ENCODE data around the gene PSEN2. TPM values are rescaled to one million over a fixed set of nuclear protein-coding genes. Genes with fewer than 3 reads are reported as not detected.

PSEN2 gene
- total and polyA plus RNA-seq, 2 donors (not counting 1 experiment from before 2014, with no cell fraction given) = 15.8 to 26.0 TPM

DNA sequence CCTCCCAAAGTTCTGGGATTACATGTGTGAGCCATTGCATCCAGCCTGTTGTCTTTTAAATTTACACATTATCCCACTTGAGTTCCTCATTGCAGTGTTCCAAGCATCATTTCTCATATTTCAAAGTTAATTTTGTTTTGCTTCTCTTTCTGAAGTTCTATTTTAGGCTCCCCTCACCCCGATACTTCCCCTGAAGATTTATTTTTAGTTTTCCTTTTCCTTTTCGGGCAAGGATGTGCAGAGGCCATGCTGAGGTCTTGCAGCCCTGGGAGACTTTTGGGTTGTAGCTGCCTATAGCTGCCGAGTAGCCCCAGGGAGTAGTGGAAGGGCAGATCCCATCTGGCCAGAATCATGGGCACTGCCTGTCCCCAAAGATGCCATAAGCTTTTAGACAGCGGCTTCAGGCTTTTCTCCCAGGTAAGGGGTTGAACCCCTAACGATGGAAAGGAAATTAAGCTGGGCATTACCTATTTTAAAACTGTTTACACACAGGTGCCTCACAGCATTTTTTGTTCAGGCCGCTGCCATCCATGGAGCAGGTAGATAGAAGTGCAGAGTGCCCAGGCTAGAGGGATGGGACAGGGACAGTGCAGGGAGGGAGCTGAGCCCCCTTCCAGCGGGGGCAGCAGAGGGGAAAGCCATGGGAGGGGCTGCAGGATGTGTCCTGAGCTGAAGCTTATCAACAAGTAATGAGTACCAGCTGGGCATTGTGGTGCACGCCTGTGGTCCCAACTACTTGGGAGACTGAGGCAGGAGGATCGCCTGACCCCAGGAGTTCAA lies 15.9 kb downstream of the PSEN2 start:
- peak overlapping the region; percentile 45 for H3K4me3 Mint-ChIP-seq
- 63% methylated on average over 5 of the region's 9 CpGs for WGBS (ENCODE audit: insufficient coverage)
- H3K9me3 Mint-ChIP-seq (ENCODE audit: insufficient read depth) = no peaks in the 10 kb centered on the region
- H3K27ac ChIP-seq (ENCODE audit: low read length in 2 of 2) = no peak overlapping the region
- DNase-seq (no peak), ATAC-seq (ENCODE audit: low read depth) (no peak)
- CTCF ChIA-PET = no interaction called here
- no peaks in the 10 kb centered on the region for H4K20me1 ChIP-seq (ENCODE audit: control insufficient read depth, insufficient read depth, low read length, poor library complexity, severe bottlenecking)
- H3K36me3 ChIP-seq (replicated peaks in 1 of 2; ENCODE audit: control extremely low read depth in 1 of 2, control insufficient read depth in 1 of 2, extremely low read depth in 1 of 2, insufficient read depth in 2 of 2, low read length in 1 of 2) = no peaks in the 10 kb centered on the region
- H3K9me3 ChIP-seq (ENCODE audit: control extremely low read depth in 1 of 3, control insufficient read depth in 2 of 3, insufficient read depth in 1 of 3, low read length in 2 of 3) = no peaks in the 10 kb centered on the region
- H2AFZ ChIP-seq (ENCODE audit: insufficient read depth, low read depth, low read length, poor library complexity, severe bottlenecking) = no peak overlapping the region
- H3K79me2 ChIP-seq (ENCODE audit: control insufficient read depth, insufficient read depth, low read length) = no peaks in the 10 kb centered on the region
- no peak overlapping the region for H3K9ac ChIP-seq (ENCODE audit: low read length)
- H3K27me3 Mint-ChIP-seq = no peaks in the 10 kb centered on the region
- no peak overlapping the region for H3K4me3 ChIP-seq (ENCODE audit: control extremely low read depth in 1 of 5, extremely low read depth in 1 of 5, insufficient read depth in 1 of 5, low read depth in 2 of 5, low read length in 4 of 5)
- H3K27me3 ChIP-seq (replicated peaks in 1 of 4; ENCODE audit: control extremely low read depth in 1 of 4, control insufficient read depth in 3 of 4, insufficient read depth in 4 of 4, low read length in 3 of 4) = no peaks in the 10 kb centered on the region
- H3K4me2 ChIP-seq (replicated peaks; ENCODE audit: low read depth, low read length, poor library complexity, severe bottlenecking) = peak overlapping the region; percentile 34
- peaks cover 44 to 52% of the 10 kb centered on the region in 2 donors for H3K4me1 ChIP-seq (ENCODE audit: control insufficient read depth in 2 of 2, insufficient read depth in 2 of 2, low read length in 2 of 2)
- H3K27ac Mint-ChIP-seq = peak overlapping the region; percentile 41
- intact Hi-C loops (cut with micrococcal nuclease) = no loop called here
- no peak for TF ChIP-seq EZH2 (IDR thresholded peaks at IDR 0.05; ENCODE audit: borderline replicate concordance, insufficient read depth, low read depth, low read length, poor library complexity, severe bottlenecking)
- TF ChIP-seq, protein P1, sequence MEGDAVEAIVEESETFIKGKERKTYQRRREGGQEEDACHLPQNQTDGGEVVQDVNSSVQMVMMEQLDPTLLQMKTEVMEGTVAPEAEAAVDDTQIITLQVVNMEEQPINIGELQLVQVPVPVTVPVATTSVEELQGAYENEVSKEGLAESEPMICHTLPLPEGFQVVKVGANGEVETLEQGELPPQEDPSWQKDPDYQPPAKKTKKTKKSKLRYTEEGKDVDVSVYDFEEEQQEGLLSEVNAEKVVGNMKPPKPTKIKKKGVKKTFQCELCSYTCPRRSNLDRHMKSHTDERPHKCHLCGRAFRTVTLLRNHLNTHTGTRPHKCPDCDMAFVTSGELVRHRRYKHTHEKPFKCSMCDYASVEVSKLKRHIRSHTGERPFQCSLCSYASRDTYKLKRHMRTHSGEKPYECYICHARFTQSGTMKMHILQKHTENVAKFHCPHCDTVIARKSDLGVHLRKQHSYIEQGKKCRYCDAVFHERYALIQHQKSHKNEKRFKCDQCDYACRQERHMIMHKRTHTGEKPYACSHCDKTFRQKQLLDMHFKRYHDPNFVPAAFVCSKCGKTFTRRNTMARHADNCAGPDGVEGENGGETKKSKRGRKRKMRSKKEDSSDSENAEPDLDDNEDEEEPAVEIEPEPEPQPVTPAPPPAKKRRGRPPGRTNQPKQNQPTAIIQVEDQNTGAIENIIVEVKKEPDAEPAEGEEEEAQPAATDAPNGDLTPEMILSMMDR (IDR thresholded peaks at IDR 0.05) = no peak
- POLR2A ChIA-PET = no interaction called here
- peaks cover 46% of the 10 kb centered on the region for H3K4me1 Mint-ChIP-seq

DNA sequence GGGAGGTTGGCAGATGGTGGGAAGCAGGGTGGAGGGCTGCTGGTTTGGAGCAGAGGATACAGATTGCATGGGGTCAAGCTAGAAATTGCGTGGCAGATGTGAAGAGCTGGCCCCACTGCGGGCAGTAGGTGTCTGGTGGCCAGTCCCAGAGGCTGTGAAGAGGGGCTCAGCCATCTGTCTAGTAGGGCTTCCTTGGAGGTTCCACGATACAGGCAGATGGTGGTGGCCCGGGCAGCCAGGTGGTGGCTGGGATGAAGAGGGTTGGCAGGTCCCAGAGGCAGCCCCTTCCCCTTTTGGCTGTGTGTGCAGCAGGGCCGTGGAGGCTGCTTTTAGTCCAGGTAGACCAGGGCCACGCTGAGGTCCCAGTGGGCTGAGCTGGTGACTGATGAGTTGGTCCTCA lies 16.6 kb downstream of the PSEN2 start:
- Histone ChIP-seq H2AFZ (ENCODE audit: insufficient read depth, low read depth, low read length, poor library complexity, severe bottlenecking) (no peak overlapping the region), H3K27me3 (replicated peaks in 1 of 4; ENCODE audit: control extremely low read depth in 1 of 4, control insufficient read depth in 3 of 4, insufficient read depth in 4 of 4, low read length in 3 of 4) (no peaks in the 10 kb centered on the region), H3K36me3 (replicated peaks in 1 of 2; ENCODE audit: control extremely low read depth in 1 of 2, control insufficient read depth in 1 of 2, extremely low read depth in 1 of 2, insufficient read depth in 2 of 2, low read length in 1 of 2) (no peaks in the 10 kb centered on the region), H4K20me1 (ENCODE audit: control insufficient read depth, insufficient read depth, low read length, poor library complexity, severe bottlenecking) (no peaks in the 10 kb centered on the region), H3K9me3 (ENCODE audit: control extremely low read depth in 1 of 3, control insufficient read depth in 2 of 3, insufficient read depth in 1 of 3, low read length in 2 of 3) (no peaks in the 10 kb centered on the region), H3K79me2 (ENCODE audit: control insufficient read depth, insufficient read depth, low read length) (no peaks in the 10 kb centered on the region), H3K9ac (ENCODE audit: low read length) (no peak overlapping the region), H3K4me2 (replicated peaks; ENCODE audit: low read depth, low read length, poor library complexity, severe bottlenecking) (no peak overlapping the region), H3K4me3 (ENCODE audit: control extremely low read depth in 1 of 5, extremely low read depth in 1 of 5, insufficient read depth in 1 of 5, low read depth in 2 of 5, low read length in 4 of 5) (no peak overlapping the region), H3K27ac (ENCODE audit: low read length in 2 of 2) (no peak overlapping the region), H3K4me1 (ENCODE audit: control insufficient read depth in 2 of 2, insufficient read depth in 2 of 2, low read length in 2 of 2) (peaks cover 42 to 48% of the 10 kb centered on the region in 2 donors)
- intact Hi-C loops (cut with micrococcal nuclease) = no loop called here
- 96% methylated on average over 4 of the region's 6 CpGs for WGBS (ENCODE audit: insufficient coverage)
- H3K9me3 Mint-ChIP-seq (ENCODE audit: insufficient read depth) = no peaks in the 10 kb centered on the region
- no peak overlapping the region for H3K27ac Mint-ChIP-seq
- peaks cover 43% of the 10 kb centered on the region for H3K4me1 Mint-ChIP-seq
- ChIA-PET CTCF (no interaction called here), POLR2A (no interaction called here)
- TF ChIP-seq, protein P1 (IDR thresholded peaks at IDR 0.05) = no peak
- no peak for TF ChIP-seq EZH2 (IDR thresholded peaks at IDR 0.05; ENCODE audit: borderline replicate concordance, insufficient read depth, low read depth, low read length, poor library complexity, severe bottlenecking)
- DNase-seq = no peak
- no peaks in the 10 kb centered on the region for H3K27me3 Mint-ChIP-seq
- H3K4me3 Mint-ChIP-seq = no peak overlapping the region
- no peak for ATAC-seq (ENCODE audit: low read depth)

Measured in B cell (primary cell).